HG02870 (cell line): ENCODE data around the gene ASCC1.

Experiments used
- ATAC-seq: cut with Tn5 transposase; IDR thresholded peaks from one replicate; pipeline ENCODE4 v1.9.1; 2021; ENCODE audit warnings: mild to moderate bottlenecking, moderate library complexity; ENCODE audit not compliant: unreplicated experiment

The ASCC1 gene

DNA sequence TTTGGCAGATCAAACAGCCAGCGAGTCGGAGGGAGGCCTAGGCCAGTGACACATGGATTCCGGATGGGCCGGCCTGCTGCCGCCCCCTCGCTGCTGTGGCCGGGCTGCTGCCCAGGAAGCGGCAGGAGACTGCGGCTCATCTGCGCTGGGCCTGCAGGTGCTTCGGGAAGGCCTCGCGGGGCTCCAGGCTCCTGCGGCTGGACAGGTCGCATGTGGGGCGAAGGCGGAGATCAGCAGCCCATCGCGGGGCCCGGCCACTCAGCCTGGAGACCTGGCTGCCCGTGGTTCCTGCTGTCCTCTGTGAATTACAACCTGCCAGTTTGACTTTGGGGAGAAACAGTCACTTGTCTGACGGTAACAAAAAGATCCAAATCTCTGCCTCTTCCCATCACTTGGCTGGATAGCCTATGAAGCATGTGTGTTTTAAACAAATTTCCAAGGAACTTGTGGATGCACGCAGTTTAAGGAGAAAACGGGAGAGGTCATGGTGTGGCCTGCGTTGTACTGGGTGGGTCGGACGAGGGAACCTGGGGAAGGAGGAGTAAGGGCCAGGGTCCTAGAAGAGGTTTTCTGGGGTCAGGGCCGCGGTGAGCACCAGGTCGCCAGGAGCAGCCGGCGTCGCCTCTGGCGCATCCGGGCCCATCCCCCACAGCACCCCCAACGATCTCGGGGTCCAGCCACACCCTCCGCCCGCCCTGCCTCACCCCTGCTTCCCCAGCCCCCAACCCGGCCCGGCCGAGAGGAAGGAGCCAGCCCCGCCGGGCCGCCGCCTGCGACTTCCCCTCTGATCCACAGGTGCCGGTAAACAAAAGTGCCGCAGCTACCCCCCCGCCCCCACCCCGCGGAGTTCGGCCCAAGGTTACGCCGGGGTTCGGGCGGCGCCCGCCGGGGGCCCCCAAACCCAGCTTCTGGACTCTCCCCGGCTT is 129.3 kb downstream of the ASCC1 start:
- ATAC-seq, result no peak

DNA sequence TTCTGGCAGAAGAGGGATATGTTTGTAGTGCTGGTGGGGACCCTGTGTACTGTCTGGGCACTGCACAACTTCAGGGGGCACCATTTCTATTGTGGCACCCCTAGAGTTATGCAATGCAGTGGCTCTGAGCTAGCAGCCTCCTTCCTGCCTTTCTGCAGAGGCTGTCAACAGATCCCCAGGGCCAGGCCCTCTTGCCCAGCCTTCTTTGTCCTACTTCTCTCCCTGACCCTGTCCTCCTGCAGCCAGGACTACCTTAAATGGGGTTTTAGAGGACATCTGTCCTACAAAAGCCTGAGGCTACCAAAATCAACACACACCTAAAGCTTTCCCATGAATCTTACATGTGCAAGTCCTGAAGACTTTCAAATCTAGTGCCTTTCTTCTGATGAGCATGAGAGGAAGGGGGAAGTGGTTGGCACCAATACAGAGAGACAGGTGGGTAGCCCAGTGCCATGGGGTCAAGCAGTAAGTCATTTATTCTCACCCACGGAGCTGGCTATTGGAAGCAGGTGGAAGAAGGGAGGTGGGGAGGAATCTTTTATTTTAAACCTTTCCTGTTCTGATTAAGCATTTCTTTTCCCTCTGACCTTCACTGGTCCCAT is 130.1 kb downstream of the ASCC1 start:
- ATAC-seq, result no peak

DNA sequence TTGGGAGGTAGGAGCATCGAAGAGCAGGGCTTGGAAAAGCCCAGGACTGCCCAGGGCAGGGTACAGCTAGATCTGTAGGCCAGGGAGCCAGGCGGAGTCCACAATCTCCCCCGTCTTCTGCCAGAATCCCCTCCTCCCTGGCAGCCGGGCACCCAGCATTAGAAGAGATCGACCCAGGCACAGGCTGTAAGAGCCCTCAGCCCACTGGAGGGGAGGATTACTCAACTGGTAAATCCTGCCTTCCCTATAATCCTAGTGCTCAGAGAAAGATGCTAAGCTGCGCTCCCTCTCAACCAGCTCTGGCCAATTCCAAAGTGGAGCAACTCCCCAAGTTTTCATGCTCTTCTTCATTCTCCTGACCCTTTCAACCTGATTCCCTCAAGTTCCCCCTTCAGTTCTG is 130.9 kb downstream of the ASCC1 start:
- no peak for ATAC-seq

DNA sequence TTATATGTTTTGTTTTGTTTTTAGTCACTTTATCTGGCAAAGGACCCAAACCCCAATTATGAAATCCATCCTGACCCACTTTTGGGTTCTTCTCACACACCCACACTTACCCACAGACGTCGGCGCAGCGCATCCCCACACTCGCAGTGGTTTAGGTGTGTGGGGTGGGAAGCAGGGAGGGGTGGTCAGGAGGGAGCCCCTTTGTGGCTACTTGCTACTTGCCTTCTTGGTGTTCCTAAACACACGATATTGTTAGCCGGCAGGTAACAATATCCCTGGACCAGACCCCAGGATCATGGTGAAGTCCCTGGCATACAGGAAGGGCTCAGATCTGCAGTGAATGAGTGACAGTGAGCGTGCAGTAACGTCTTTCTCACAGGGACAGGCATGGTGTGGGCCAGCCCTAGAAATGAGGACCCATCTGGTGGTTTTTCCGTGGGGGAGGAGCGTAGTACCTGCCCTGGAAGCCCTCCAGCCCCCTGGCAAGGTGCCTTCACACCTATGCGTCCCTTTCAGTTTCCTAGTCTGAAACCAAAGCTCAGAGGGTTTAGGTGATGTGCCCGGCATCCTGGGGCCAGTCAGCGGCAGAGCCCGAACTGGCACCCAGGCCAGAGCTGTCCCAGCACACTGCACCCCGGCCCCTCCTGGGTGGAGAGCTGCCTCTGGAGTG is 132.2 kb downstream of the ASCC1 start:
- no peak for ATAC-seq

DNA sequence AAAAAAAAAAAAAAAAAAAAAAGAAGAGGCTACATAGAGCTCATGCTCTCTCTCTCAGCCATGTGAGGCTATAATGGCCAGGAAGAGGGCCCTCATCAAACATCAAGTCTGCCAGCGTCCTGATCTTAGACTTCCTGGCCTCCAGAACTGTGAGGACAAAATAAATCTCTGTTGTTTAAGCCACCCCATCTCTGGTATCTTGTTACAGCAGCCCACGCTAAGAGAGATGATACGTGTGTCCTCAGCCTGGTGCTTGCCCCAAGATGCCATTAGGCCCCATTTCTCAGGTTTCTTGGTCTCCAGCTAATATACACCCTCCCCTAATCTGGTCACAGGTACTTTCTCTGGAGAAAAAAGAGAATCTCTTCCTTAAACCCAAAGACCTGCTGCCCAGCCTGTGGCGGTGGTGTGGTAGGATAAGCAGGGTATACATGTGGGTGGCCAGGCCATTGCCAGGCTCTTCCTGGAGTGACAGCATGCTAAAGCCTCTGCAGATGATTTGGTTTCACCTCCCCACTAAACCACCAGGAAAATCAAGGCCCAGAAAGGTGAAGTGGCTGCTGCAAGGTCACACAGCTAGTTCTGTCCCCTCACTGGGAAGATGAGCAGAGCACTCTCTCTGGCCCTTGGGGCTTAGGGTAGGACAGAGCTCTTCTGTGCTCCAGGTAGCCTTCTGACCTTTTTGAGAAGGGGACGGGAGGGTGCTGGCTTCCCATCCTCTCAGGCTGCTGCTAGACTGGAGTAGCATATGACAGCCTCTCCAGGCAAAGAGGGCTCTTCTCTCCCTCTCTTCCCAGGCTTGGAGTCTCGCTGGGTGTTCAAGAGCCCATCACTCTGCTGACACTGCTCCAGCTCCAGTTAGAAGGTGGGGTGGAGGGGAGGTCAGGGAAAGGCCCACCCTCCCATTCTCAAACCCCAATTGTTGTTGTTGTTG is 133.0 kb downstream of the ASCC1 start:
- ATAC-seq, result no peak

DNA sequence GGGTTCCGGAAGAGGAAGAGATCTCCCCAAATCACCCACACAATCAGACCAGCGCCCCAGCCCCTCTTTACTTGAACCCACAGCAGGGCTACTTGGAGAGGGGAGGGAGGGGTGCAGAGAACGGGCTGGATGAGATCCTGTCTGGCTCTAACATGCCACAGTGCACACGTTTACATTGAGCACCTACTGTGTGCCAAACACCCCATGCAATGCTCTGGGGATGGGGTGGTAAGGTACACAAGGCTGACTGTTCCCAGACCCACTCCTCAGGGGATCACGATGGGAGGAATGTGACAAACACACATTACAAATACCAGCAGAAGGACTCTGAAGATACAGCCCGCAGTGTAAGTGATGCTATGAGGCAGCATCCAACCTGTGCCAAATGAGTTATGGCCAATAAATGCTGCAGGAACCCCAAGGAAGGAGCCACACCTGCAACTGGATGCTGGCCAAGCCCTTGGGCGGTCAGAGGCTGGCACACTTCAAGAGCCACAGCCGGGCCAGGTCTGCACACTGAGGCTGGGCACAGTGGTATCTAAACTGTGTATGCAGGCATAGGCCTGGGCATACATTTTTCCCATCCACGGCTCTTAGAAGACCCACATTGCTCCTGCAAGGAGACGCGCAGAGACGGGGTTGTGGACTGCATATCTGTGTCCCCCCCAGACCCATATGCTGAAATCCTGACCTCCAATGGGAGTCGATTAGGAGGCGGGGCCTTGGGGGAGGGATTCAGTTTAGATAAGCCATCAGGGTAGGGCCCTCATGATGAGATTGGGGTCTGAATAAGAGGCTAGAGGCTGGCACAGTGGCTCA is 134.1 kb downstream of the ASCC1 start:
- no peak for ATAC-seq

DNA sequence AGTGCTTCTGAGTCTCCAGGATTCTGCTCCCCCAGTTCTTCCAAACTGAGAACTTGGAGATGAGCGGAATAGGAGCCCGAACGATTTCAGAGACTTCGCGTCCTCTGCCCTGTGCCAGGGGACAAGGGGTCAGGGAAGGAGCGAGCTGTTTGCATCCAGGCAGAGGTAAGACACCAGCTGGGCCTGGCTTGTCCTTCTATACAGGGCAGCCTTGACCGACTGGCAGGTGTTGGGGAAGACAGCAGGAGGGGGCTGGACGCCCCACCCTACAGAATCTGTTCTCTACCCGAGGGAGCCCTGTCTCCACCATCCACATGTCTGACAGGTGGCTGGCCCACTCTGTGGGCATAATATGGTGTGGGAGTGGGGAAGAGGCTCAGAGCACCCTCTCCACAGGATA is 134.9 kb downstream of the ASCC1 start:
- no peak for ATAC-seq

DNA sequence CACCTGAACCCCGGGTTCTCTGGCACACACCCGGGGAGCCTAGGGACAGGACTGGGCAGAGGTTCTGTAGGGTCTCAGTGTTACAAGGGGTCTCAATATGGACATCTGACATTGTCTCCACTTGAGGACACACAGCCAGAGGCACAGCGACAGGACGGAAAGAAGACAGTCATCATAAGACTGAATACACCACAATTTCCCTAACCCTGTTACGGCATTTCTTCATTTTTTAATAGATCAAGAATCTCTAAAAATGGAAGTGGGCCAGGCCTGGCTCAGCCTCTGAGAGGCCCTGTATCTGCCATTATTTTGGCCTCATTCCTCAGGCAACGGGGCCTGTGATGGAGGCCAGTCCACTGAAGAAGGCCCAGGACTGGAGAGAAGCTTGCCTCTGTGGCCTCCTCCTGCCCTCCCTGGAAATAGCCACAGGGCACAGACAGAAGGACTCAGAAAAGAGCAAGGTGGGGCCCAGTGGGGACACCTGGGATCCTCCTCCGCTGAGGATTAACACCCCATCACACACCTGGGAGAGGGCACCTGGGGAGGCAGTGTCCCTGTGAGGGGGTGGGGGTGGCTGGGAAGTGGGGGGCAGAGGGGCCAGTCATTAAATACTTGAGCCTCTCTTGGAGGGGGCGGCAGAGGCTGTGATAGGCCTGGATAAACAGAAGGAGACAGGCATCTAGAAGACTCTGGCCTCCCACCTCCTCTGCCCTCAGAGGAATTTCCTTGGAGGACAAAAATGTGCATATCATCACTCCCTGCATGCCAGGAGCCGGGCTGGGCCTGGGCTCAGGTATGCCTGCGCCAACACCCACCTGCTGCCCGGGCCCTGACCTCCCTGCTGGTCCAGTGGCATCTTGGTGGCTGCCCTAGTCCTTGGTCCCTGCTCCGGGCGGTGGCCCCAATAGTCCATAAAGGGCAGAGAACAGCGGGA is 135.8 kb downstream of the ASCC1 start:
- ATAC-seq, result no peak

DNA sequence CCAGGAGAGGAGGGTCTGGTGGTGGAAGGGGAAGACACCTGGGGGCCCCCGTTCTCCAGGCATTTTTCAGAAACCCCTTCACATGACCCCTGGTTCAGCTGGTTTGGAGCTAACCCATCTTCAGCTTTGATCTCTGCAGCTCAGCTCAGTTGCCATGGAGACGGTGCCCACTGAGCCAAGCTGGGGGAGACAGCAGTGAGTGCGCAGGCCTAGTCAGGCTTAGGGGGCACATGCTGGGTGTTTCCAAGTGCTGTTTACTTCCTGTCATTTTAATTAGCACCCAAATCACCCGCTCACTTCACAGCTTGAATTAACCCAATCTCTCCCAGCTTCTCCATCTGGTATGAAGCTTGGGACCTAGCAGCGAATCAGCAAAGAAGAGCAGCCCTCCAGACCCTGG is 136.7 kb downstream of the ASCC1 start:
- ATAC-seq, result no peak

DNA sequence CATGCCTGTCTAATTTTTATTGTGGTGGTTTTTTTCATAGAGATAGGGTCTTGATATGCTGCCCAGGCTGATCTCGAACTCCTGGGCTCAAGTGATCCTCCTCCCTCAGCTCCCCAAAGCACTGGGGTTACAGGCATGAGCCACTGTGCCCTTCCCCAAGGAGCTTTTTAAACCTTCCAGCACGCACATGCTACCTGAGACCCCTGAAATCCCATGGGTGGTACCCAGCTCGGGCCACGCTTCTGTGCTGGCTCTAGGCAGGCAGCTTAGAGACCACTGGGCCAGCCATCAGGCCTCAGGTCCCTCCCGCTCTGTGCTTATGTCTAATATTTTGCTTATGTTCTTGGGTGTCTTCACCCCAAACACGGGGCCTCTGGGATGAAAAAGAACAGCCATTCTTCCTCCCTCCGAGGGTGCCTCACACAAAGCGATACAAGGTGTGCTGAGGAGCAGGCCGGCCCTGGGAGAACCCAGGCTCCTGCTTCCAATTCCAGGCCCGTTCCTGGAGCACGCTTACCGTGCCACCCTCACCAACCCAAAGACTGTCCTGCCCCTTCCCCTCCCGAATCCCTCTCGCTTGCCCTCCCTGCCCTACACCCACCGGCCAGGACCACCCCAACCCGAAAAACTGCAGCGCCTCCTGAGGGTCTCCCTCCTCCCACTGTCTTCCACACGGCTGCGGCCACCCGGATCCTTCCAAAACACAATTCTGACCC is 138.6 kb downstream of the ASCC1 start:
- no peak for ATAC-seq

DNA sequence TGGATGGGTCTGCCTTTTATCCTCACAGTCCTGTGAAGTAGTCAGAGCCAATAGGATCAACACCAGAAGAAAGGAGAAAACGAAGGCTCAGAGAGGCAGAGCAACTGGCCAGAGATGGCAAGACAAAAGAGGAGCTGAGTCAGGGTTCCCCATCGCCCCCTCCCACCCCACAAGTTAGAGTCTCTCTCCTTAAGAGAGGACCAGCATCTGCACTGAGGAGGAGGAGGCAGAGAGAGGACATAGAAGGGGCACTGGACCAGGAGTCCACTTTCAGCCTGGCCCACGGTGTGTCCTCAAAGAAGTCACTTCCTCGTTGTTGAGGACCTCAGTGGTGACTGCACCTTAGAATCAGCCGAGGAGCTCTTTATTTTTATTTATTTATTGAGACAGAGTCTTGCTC is 139.3 kb downstream of the ASCC1 start:
- no peak for ATAC-seq

DNA sequence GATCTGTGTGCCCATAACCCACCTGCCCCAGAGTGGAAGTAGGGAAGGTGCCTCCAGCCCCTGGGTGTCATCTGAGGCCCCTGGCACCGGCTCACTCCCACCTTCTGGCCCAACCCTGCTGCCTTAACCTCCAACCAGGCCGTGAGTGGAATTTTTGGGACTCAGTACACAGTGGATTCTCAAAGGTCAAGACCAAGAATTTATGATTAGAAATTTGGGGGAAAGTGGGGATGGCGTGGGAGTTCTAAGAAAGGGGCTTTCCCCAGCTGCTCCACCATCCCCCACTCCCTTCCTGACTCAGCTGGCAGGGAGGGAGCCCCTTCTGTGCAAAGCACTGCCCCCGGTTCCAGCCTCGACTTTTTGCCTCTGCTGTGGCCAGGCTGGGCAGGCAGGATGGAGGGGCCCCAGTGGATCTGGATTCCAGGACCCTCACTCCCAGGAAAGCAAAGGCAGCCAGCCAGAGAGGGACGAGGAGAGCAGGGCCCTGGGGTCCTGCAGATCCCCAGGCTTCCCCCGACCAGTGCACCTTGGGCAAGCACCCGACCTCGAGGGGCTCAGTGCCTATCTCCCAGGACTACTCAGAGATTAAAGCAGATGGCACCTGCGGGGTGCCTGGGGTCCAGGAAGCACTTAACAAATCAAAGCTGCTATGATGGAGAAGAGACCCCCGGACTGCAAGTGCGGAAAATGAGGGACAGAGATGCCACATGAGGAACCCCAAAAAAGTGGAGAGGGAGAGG is 140.5 kb downstream of the ASCC1 start:
- ATAC-seq, result no peak

DNA sequence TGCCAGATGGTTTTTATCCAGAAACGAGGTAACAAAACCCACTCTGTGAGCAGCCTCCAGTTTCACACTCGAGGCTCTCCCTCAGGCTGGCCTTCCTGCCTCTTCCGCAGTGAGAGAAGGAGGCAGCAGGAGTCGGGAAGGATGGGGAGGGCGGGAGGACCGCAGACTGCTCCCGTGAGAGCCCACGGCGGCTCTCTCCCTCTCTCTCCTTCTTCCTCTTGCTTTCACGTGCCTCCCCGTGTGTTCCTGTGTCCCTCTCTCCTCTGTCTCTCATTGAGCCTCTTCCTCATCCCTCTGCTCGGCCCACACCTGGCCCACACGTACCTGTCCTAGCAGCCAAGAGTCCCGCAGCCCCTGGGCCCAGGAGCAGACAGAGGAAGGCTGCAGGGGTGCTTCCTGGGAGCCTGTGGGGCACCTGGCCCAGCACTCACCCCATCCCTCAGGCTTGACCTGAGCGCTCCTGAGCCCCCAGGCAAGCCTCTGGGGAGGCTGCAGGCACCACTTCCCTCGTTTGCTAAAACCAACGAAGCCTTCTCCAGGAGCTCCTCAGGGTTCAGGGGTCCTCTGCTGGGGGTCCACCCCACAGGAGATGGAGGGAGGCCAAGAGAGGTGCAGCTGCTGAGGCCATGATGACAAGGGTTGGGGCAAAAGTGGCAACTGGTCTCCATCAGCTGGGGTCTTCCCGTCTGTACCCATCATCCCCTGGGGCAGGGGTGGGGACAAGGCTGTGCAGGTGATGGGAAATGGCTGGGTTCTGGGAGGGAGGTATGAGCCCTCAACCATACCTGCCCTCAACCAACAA is 141.3 kb downstream of the ASCC1 start:
- ATAC-seq, result no peak

DNA sequence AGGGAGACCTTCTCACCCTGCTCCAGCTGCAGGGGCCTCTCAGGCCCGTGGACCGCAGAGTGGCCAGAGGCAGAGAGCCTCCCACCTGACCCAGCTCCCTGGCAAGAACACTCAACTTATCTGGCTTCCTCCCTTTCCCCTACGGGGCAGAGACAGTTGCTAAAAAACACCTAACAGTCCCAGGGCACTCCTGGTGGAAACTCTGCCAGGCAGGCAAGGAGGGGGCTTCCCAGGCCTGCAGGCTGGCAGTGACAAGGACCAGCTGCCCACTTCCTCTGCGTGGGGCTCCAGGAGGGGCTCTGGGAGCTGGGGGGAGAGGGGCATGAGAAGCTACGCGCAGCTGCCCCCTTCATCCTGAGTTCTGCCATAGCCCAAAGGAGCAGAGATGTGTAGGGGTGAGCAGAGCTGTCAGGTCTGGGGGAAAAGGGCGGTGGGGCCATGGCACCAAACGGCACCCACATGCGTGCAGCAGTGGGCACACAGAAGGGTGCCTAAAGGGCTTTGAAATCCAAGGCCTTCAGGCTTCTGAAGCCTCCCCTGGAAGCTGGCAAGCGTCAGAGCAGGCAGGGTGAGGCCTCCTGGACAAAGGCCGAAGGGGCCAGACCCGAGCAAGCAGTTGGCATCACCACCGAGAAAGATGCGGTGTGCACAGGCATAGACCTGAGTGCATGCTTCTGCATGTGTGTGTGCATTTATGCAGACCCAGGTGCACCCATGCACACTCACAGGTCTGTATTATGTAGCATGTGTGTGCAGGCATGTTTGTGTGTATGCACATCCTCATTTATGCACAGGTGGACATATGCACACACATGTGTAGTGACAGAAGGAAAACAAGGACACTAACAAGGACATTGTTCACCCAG is 142.1 kb downstream of the ASCC1 start:
- no peak for ATAC-seq

DNA sequence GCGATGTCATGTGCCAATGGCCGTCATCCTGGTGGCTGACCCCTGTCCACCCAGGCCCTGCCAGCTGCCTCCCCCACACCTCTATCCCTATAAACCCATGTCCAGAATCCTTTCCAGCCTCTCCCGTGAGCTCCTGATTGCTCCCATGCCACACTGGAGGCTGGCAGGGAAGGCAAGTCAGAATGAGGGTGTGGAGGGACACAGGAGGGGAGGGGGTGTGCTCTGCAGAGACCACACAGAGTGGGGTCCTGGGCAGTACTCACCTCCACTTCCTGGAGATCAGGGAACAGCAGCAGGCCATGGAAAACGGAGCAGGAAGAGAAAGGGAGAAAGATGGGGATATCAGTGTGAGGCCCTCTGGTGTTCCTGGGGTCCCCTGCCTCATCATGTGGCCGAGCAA is 143.4 kb downstream of the ASCC1 start:
- no peak for ATAC-seq

DNA sequence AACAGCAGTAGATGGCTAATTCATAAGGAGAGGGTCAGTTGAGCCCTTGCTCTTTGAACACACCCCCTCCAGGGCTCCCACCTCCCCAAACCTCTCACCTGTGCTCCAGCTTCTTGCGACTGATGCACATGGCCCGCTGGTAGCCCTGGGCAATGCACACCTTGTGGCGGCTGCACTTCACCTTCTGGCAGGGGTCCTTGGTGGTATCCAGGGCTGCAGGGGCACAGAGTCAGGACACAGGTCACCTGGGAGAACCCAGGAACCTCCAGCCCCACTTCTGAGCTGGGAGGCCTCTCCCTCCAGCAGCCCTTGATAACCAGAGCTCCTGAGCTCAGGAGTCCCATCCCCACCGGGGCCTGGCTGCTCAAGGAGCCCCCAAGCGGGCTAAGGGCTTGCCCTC is 144.0 kb downstream of the ASCC1 start:
- ATAC-seq, result no peak
